Gastrocnemius medialis (tissue), 4 donors: ENCODE data around the gene OR10A3.

ENCODE experiments used
- CTCF ChIP-seq, 5 experiments: fragments of 450-650 bp in 3 of 5; fragments of 200-600 bp in 2 of 5; sonication (generic) in 2 of 5; IDR thresholded peaks in 4 of 5; conservative IDR thresholded peaks in 1 of 5; 1 replicate in 4 of 5; 2 replicates in 1 of 5; pipeline ENCODE4 v1.5.1; 2016 to 2019; ENCODE audit warnings: antibody characterized with exemption in 5 of 5, mild to moderate bottlenecking in 3 of 5, moderate library complexity in 3 of 5
- POLR2A ChIP-seq, 2 donors: fragments of 450-650 bp; IDR thresholded peaks; one replicate each; pipeline ENCODE4 v1.6.1; 2017; ENCODE audit warnings: antibody characterized with exemption in 2 of 2, mild to moderate bottlenecking in 2 of 2, moderate library complexity in 2 of 2

GRCh38 chr11:7986768-7987559, 45.5 kb upstream of the OR10A3 start, which contains the start of gene EIF3F:
- TF ChIP-seq CTCF (IDR thresholded peaks at IDR 0.05 in 4 of 5, conservative IDR thresholded peaks at IDR 0.05 in 1 of 5): peak; percentile 83 to 90 (median 86)
- peak; percentile 18 to 40 for TF ChIP-seq POLR2A (IDR thresholded peaks at IDR 0.05)
